ENCODE results near the gene STK17A.

GRCh38 chr7:43669286-43670081, 86.6 kb downstream of the STK17A start:
- TF ChIP-seq POLR2AphosphoS5 (IDR thresholded peaks at IDR 0.05; ENCODE audit: borderline replicate concordance, low read depth, low read length) (no peak), EZH2 (IDR thresholded peaks at IDR 0.05) (no peak), FOXP2 (optimal IDR thresholded peaks at IDR 0.05; ENCODE audit: control extremely low read depth, extremely low read length, insufficient read depth) (no peak)

All from SK-N-MC (cell line).